ENCODE measurements around the gene POU3F3.

- TF ChIP-seq POLR2AphosphoS5 (IDR thresholded peaks at IDR 0.05): no peak
- TF ChIP-seq CTCF (IDR thresholded peaks at IDR 0.05 in 8 of 11, conservative IDR thresholded peaks at IDR 0.05 in 3 of 11): no peak
Measured at GRCh38 chr2:104845946-104846785, 7.7 kb upstream of the POU3F3 start.

Data from spleen (tissue), 7 donors.